Activated T-helper 1 cell treated with Interleukin-2 at 50 U/mL for 16 hours (primary cell): ENCODE results near the gene SORD.
"Not testable (repeated sequence)": the region's sequence is repeated elsewhere in the genome, so short reads cannot be mapped to it uniquely, and the experiment has no call there.

Experiments used
- DNase-seq: peaks from one replicate; pipeline ENCODE4 v3.0.0-alpha.2; 2020; ENCODE audit warnings: low read depth

The SORD gene

GRCh38 chr15:45022871-45023658 lies at the start of gene SORD:
Gene SORD (plus strand): TSS chr15:45023195. CDS start chr15:45023284, 89 bp downstream.
- DNase-seq: peak; percentile 80

- not testable (repeated sequence) for DNase-seq
Measured at GRCh38 chr15:44976183-44976582, 46.8 kb upstream of the SORD start.

- not testable (repeated sequence) for DNase-seq
Measured at GRCh38 chr15:44977781-44978180, 45.2 kb upstream of the SORD start.

GRCh38 chr15:44979617-44980339 lies 43.2 kb upstream of the SORD start:
- not testable (repeated sequence) for DNase-seq

- DNase-seq: not testable (repeated sequence)
Measured at GRCh38 chr15:44984144-44984543, 38.9 kb upstream of the SORD start.

- DNase-seq: not testable (repeated sequence)
Measured at GRCh38 chr15:44986346-44987055, 36.5 kb upstream of the SORD start.

- not testable (repeated sequence) for DNase-seq
Measured at GRCh38 chr15:44987711-44988110, 35.3 kb upstream of the SORD start.

GRCh38 chr15:44988184-44988869 lies 34.7 kb upstream of the SORD start:
- not testable (repeated sequence) for DNase-seq

- DNase-seq: not testable (repeated sequence)
Measured at GRCh38 chr15:44988870-44989219, 34.1 kb upstream of the SORD start.

GRCh38 chr15:44997632-44998031 lies 25.4 kb upstream of the SORD start:
- not testable (repeated sequence) for DNase-seq

GRCh38 chr15:44999105-44999504 lies 23.9 kb upstream of the SORD start:
- DNase-seq: no peak

- not testable (repeated sequence) for DNase-seq
Measured at GRCh38 chr15:45001180-45001579, 21.8 kb upstream of the SORD start.

- DNase-seq: not testable (repeated sequence)
Measured at GRCh38 chr15:45003731-45004410, 19.1 kb upstream of the SORD start.

- DNase-seq: not testable (repeated sequence)
Measured at GRCh38 chr15:45004590-45005175, 18.3 kb upstream of the SORD start.

GRCh38 chr15:45009046-45009445 lies 13.9 kb upstream of the SORD start:
- DNase-seq: no peak

- not testable (repeated sequence) for DNase-seq
Measured at GRCh38 chr15:45015114-45015513, 7.9 kb upstream of the SORD start.

GRCh38 chr15:45020222-45020900 lies 2.6 kb upstream of the SORD start:
- not testable (repeated sequence) for DNase-seq

GRCh38 chr15:45020901-45021259 lies 2.1 kb upstream of the SORD start:
- not testable (repeated sequence) for DNase-seq

GRCh38 chr15:45021348-45021747 lies 1.6 kb upstream of the SORD start:
- DNase-seq: no peak

GRCh38 chr15:45023659-45024225 lies 747 bp downstream of the SORD start:
- no peak for DNase-seq
